ENCODE results near the gene CACNA1C. TPM values are rescaled to one million over a fixed set of nuclear protein-coding genes. Genes with fewer than 3 reads are reported as not detected.

The CACNA1C gene
- total and polyA plus RNA-seq, 10 of the 15 experiments (the other 5 are each of a cell fraction or from before 2014, with no cell fraction given), result under 0.01 to 0.15 (median 0.09) TPM; not detected in 5

GRCh38 chr12:2324387-2324786, 271.6 kb downstream of the CACNA1C start:
- peaks cover 2 to 4% of the 10 kb centered on the region in 2 experiments; a peak in 2 of 4 replicates for H3K27me3 ChIP-seq (replicated peaks in 1 of 2; ENCODE audit: control insufficient read depth in 2 of 2, insufficient read depth in 2 of 2, low read length in 1 of 2)
- WGBS (ENCODE audit: insufficient coverage, insufficient replicate concordance, low lambda C conversion rate, missing lambda C conversion rate), result 34% methylated on average over 8 of the region's 9 CpGs
- ChIA-PET RAD21 (ENCODE audit: unreplicated experiment) (no interaction called here), SMC1A (ENCODE audit: uncharacterized antibody, unreplicated experiment) (no interaction called here), POLR2A (no interaction called here), CTCF (no interaction called here)
- no peak overlapping the region for H3K9ac ChIP-seq (ENCODE audit: control insufficient read depth, insufficient read depth, low read length)
- no peak for DNase-seq (ENCODE audit: low read depth, low spot score)
- H3K4me3 ChIP-seq, result no peak overlapping the region
- no peaks in the 10 kb centered on the region for H3K4me1 ChIP-seq (ENCODE audit: control insufficient read depth, insufficient read depth, low read length)
- intact Hi-C loops (cut with micrococcal nuclease; ENCODE audit: unreplicated experiment), result no loop called here
- no peaks in the 10 kb centered on the region for H3K36me3 ChIP-seq (ENCODE audit: control insufficient read depth in 2 of 2, insufficient read depth in 2 of 2, low read length in 1 of 2)
- no peak overlapping the region for H2AFZ ChIP-seq (ENCODE audit: control insufficient read depth, low read depth, low read length)
- H3K9me3 ChIP-seq (replicated peaks; ENCODE audit: control insufficient read depth, insufficient read depth, low read length), result no peaks in the 10 kb centered on the region; the same call in 2 of the 3 replicates
- no TSS peak for BruUV-seq (replicated peaks)
- H4K20me1 ChIP-seq (ENCODE audit: control insufficient read depth, insufficient read depth), result no peaks in the 10 kb centered on the region
- H3K4me2 ChIP-seq (ENCODE audit: control insufficient read depth, insufficient read depth), result no peak overlapping the region
- TF ChIP-seq ELK1 (IDR thresholded peaks at IDR 0.05; ENCODE audit: low read depth, low read length), result no peak
- TF ChIP-seq CHD1 (IDR thresholded peaks at IDR 0.05; ENCODE audit: low read depth, low read length), result no peak
- TF ChIP-seq FOXM1 (IDR thresholded peaks at IDR 0.05; ENCODE audit: low read depth, low read length), result no peak
- no peak for TF ChIP-seq BCLAF1 (IDR thresholded peaks at IDR 0.05)
- no peak for TF ChIP-seq JUND (IDR thresholded peaks at IDR 0.05; ENCODE audit: low read depth, low read length)
- no peak for TF ChIP-seq TARDBP (IDR thresholded peaks at IDR 0.05; ENCODE audit: borderline replicate concordance)
- no peak for TF ChIP-seq WRNIP1 (IDR thresholded peaks at IDR 0.05; ENCODE audit: borderline replicate concordance, low read depth, low read length)
- no peak for TF ChIP-seq SUPT20H (IDR thresholded peaks at IDR 0.05; ENCODE audit: borderline replicate concordance, control insufficient read depth, low read depth, low read length)
- no peak for TF ChIP-seq BACH1 (IDR thresholded peaks at IDR 0.05; ENCODE audit: borderline replicate concordance)
- no peak for TF ChIP-seq CTCF (IDR thresholded peaks at IDR 0.05 in 2 of 3, conservative IDR thresholded peaks at IDR 0.05 in 1 of 3; ENCODE audit: control insufficient read depth in 2 of 3, extremely low read depth in 1 of 3, insufficient read depth in 1 of 3, low read depth in 3 of 3, low read length in 3 of 3)
- no peak for TF ChIP-seq IKZF2 (IDR thresholded peaks at IDR 0.05)
- TF ChIP-seq EGR1 (IDR thresholded peaks at IDR 0.05; ENCODE audit: borderline replicate concordance in 1 of 2, low read depth in 2 of 2, low read length in 2 of 2), result no peak
- TF ChIP-seq MYB (IDR thresholded peaks at IDR 0.05; ENCODE audit: borderline replicate concordance, low read depth, low read length), result no peak
- no peak for TF ChIP-seq FOS (IDR thresholded peaks at IDR 0.05; ENCODE audit: borderline replicate concordance, extremely low read depth, insufficient read length)
- TF ChIP-seq, protein P1, sequence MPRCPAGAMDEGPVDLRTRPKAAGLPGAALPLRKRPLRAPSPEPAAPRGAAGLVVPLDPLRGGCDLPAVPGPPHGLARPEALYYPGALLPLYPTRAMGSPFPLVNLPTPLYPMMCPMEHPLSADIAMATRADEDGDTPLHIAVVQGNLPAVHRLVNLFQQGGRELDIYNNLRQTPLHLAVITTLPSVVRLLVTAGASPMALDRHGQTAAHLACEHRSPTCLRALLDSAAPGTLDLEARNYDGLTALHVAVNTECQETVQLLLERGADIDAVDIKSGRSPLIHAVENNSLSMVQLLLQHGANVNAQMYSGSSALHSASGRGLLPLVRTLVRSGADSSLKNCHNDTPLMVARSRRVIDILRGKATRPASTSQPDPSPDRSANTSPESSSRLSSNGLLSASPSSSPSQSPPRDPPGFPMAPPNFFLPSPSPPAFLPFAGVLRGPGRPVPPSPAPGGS (IDR thresholded peaks at IDR 0.05; ENCODE audit: borderline replicate concordance, insufficient read depth, low read depth, low read length, poor library complexity, severe bottlenecking), result no peak
- TF ChIP-seq FOXK2 (IDR thresholded peaks at IDR 0.05), result no peak
- TF ChIP-seq BCL11A (IDR thresholded peaks at IDR 0.05; ENCODE audit: low read depth, low read length), result no peak
- no peak for TF ChIP-seq KDM1A (IDR thresholded peaks at IDR 0.05; ENCODE audit: borderline replicate concordance)
- H3K27ac ChIP-seq (ENCODE audit: control insufficient read depth, insufficient read depth), result no peak overlapping the region
- in situ Hi-C loops (cut with MboI), result no loop called here
- no peak for ATAC-seq
- no peak for FAIRE-seq
- no peaks in the 10 kb centered on the region for H3K79me2 ChIP-seq (ENCODE audit: control insufficient read depth, insufficient read depth, low read length)

Data from GM12878 (cell line).